ENCODE measurements around the gene GDPD5. TPM values are rescaled to one million over a fixed set of nuclear protein-coding genes. Genes with fewer than 3 reads are reported as not detected.

The GDPD5 gene
- total RNA-seq, 3 donors from 2014 or later (not counting 1 experiment from before 2014, with no cell fraction given) = 49.7 to 95.2 (median 60.2) TPM

DNA sequence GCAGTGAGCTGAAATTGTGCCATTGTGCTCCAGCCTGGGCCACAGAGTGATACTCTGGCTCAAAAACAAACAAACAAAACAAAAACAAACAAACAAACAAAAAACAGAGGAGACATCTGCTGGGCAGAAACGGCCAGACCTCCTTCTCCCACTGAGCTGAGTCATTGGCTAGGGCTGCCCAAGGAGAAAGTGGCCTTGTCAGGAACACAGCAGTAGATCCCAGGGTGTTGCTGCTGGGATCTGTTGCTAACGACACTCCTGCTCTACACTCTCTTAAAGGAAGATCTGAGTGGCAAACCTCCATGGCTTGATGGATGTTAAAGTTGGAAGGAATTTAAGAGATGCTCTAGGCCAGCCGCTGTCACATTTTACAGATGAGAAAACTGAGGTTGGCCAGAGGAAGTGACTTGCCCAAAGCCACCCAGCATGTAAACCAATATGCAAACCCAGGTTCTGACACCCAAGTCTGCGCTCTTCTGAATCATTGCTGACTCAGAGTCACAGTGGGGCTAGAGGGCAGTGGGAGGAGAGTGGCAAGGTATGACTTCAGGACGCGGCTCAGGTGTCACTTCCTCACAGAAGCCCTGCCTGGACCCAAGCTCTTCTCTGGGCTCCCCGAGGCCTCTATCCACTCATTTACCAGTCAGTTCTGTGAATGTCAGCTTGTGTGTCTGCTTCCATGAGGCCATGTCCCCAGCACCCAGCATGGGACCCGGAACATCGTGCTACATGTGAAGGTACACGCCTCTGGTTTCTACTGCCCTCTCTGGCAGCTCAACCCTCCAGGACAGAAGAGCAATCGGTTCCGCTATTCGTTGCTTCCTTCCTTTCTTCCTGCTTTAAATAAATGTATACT is 11.3 kb upstream of the GDPD5 start:
- Mint-ChIP-seq H3K9me3 (no peaks in the 10 kb centered on the region), H3K4me3 (peak overlapping the region; percentile 72), H3K36me3 (no peaks in the 10 kb centered on the region), H3K27me3 (ENCODE audit: low read depth in 2 of 2) (peaks cover 0 to 9% of the 10 kb centered on the region in 2 donors), H3K27ac (peak overlapping the region; percentile 86 to 93), H3K4me1 (peaks cover 52 to 60% of the 10 kb centered on the region in 2 donors)
- peak overlapping the region; percentile 8 for H3K4me3 ChIP-seq (ENCODE audit: low read length)
- H3K4me1 ChIP-seq (ENCODE audit: control insufficient read depth, insufficient read depth, low read length) = peaks cover 51% of the 10 kb centered on the region
- peak overlapping the region; percentile 86 for H3K27ac ChIP-seq (ENCODE audit: low read length)
- no peaks in the 10 kb centered on the region for H3K27me3 ChIP-seq (ENCODE audit: control insufficient read depth, insufficient read depth, low read length)
- peak; percentile 83 to 92 (median 90) for ATAC-seq
- H3K9me3 ChIP-seq (ENCODE audit: control insufficient read depth, insufficient read depth, low read length) = no peaks in the 10 kb centered on the region
- WGBS (ENCODE audit: insufficient coverage) = 28% methylated on average over 13 of the region's 13 CpGs
- peak; percentile 64 to 71 for DNase-seq
- intact Hi-C loops (cut with micrococcal nuclease) = loop anchor here (1.0 kb wide), 1 partner anchor 39 kb away; no protein-coding TSS in a partner anchor
- no peaks in the 10 kb centered on the region for H3K36me3 ChIP-seq (ENCODE audit: control insufficient read depth, insufficient read depth, low read length)
- TF ChIP-seq, protein P1, sequence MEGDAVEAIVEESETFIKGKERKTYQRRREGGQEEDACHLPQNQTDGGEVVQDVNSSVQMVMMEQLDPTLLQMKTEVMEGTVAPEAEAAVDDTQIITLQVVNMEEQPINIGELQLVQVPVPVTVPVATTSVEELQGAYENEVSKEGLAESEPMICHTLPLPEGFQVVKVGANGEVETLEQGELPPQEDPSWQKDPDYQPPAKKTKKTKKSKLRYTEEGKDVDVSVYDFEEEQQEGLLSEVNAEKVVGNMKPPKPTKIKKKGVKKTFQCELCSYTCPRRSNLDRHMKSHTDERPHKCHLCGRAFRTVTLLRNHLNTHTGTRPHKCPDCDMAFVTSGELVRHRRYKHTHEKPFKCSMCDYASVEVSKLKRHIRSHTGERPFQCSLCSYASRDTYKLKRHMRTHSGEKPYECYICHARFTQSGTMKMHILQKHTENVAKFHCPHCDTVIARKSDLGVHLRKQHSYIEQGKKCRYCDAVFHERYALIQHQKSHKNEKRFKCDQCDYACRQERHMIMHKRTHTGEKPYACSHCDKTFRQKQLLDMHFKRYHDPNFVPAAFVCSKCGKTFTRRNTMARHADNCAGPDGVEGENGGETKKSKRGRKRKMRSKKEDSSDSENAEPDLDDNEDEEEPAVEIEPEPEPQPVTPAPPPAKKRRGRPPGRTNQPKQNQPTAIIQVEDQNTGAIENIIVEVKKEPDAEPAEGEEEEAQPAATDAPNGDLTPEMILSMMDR (IDR thresholded peaks at IDR 0.05) = no peak

DNA sequence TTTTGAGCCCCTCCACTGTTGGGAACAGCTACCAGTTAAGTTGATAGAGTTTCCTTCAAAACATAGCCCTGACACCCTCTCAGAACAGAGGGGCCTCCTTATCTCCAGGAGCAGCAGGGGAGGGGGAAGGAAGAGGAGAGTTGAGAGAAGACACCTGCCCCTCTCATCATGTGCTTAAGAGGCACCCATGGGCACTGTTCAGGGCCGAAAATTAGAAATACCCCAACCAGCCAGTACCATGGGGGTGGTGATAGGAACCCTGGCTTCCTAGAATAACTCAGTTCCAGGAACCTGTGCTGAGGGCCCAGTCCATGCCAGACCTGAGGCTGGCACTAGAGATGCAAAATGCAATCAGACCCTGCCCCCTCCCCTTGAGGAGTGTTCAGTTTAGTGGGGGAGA is 9.3 kb upstream of the GDPD5 start:
- Mint-ChIP-seq H3K4me1 (peaks cover 52 to 79% of the 10 kb centered on the region in 2 donors), H3K27ac (peak overlapping the region in 1 of 2 donors; percentile 93), H3K9me3 (no peaks in the 10 kb centered on the region), H3K27me3 (ENCODE audit: low read depth in 2 of 2) (peaks cover 15 to 18% of the 10 kb centered on the region in 2 donors), H3K4me3 (peak overlapping the region; percentile 25), H3K36me3 (no peaks in the 10 kb centered on the region)
- WGBS (ENCODE audit: insufficient coverage) = no CpG with 5 or more reads among the region's 1 CpG
- H3K36me3 ChIP-seq (ENCODE audit: control insufficient read depth, insufficient read depth, low read length) = no peaks in the 10 kb centered on the region
- H3K4me1 ChIP-seq (ENCODE audit: control insufficient read depth, insufficient read depth, low read length) = peaks cover 52% of the 10 kb centered on the region
- TF ChIP-seq, protein P1 (IDR thresholded peaks at IDR 0.05) = no peak
- H3K4me3 ChIP-seq (ENCODE audit: low read length) = no peak overlapping the region
- H3K27ac ChIP-seq (ENCODE audit: low read length) = no peak overlapping the region
- no peaks in the 10 kb centered on the region for H3K9me3 ChIP-seq (ENCODE audit: control insufficient read depth, insufficient read depth, low read length)
- intact Hi-C loops (cut with micrococcal nuclease) = no loop called here
- no peaks in the 10 kb centered on the region for H3K27me3 ChIP-seq (ENCODE audit: control insufficient read depth, insufficient read depth, low read length)
- ATAC-seq (no peak), DNase-seq (no peak)

DNA sequence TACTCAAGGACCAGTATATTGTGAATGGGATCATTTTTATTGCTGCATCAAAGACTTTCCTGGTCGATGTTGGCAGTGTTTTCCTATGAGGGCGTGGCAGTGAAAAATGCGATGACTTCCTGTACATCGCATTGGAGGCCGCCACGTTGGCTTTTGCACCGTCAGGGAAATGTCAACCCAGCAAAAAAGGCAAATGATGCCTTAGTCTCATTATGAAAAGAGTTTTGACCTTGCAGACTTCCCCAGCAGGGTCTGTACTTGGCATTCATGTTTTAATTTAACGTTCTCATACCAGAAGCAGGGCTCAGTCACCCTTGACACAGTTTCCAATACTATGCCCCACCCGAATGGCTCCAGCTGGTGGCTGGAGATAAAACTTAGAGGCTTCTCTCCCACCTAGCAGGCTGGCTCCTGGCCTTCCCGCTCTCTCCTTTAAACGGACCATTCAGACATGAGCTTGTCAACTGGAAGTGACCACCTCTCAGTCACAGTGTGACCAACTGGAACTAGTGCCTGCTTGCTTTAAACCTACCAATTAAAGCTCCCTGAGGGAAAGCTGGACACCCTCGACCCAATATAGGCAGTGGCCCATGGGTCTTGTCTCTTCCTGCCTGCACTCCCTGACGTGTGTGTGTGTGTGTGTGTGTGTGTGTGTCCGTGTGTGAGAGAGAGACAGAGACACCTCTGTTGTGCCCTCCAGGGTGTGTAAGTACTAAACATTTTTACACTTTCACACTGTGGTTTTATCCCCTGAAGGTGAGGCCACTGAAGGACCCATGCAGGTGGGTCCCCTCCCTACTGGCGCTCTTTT is 8.7 kb upstream of the GDPD5 start:
- H3K27me3 Mint-ChIP-seq (ENCODE audit: low read depth in 2 of 2) = peaks cover 18 to 19% of the 10 kb centered on the region in 2 donors
- no peaks in the 10 kb centered on the region for H3K9me3 Mint-ChIP-seq
- H3K27ac ChIP-seq (ENCODE audit: low read length) = no peak overlapping the region
- H3K4me3 ChIP-seq (ENCODE audit: low read length) = no peak overlapping the region
- peak overlapping the region in 1 of 2 donors; percentile 93 for H3K27ac Mint-ChIP-seq
- peaks cover 52% of the 10 kb centered on the region for H3K4me1 ChIP-seq (ENCODE audit: control insufficient read depth, insufficient read depth, low read length)
- ATAC-seq (no peak), DNase-seq (no peak)
- no peaks in the 10 kb centered on the region for H3K9me3 ChIP-seq (ENCODE audit: control insufficient read depth, insufficient read depth, low read length)
- TF ChIP-seq, protein P1 (IDR thresholded peaks at IDR 0.05) = no peak
- peaks cover 52 to 81% of the 10 kb centered on the region in 2 donors for H3K4me1 Mint-ChIP-seq
- H3K4me3 Mint-ChIP-seq = peak overlapping the region; percentile 36
- no peaks in the 10 kb centered on the region for H3K36me3 Mint-ChIP-seq
- 40% methylated on average over 13 of the region's 15 CpGs for WGBS (ENCODE audit: insufficient coverage)
- no peaks in the 10 kb centered on the region for H3K36me3 ChIP-seq (ENCODE audit: control insufficient read depth, insufficient read depth, low read length)
- H3K27me3 ChIP-seq (ENCODE audit: control insufficient read depth, insufficient read depth, low read length) = no peaks in the 10 kb centered on the region
- intact Hi-C loops (cut with micrococcal nuclease) = no loop called here

All from natural killer cell (primary cell).